Glutamatergic neuron (in vitro differentiated cells): Measurements from ENCODE around the gene SLC4A7. TPM values are rescaled to one million over a fixed set of nuclear protein-coding genes. Genes with fewer than 3 reads are reported as not detected.

Source experiments
- DNase-seq: peaks from one replicate; pipeline ENCODE4 v3.0.0; 2022
- H3K27ac Mint-ChIP-seq: one replicate; pipeline ENCODE4 v1.8.0; 2020; ENCODE audit warnings: mild to moderate bottlenecking, mixed read lengths, inconsistent platforms; ENCODE audit not compliant: unreplicated experiment
- H3K27me3 Mint-ChIP-seq: one replicate; pipeline ENCODE4 v1.8.0; 2020; ENCODE audit warnings: mild to moderate bottlenecking, moderate library complexity, mixed read lengths, inconsistent platforms; ENCODE audit not compliant: unreplicated experiment
- H3K36me3 Mint-ChIP-seq: one replicate; pipeline ENCODE4 v1.8.0; 2020; ENCODE audit warnings: mild to moderate bottlenecking, mixed read lengths, inconsistent platforms; ENCODE audit not compliant: unreplicated experiment
- H3K4me1 Mint-ChIP-seq: one replicate; pipeline ENCODE4 v1.8.0; 2020; ENCODE audit warnings: mild to moderate bottlenecking, low read depth, mixed read lengths, inconsistent platforms; ENCODE audit not compliant: unreplicated experiment
- H3K4me3 Mint-ChIP-seq: one replicate; pipeline ENCODE4 v1.8.0; 2020; ENCODE audit warnings: mild to moderate bottlenecking, mixed read lengths, inconsistent platforms; ENCODE audit not compliant: unreplicated experiment
- H3K9me3 Mint-ChIP-seq: one replicate; pipeline ENCODE4 v1.8.0; 2020; ENCODE audit warnings: mild to moderate bottlenecking, moderate library complexity, mixed read lengths, inconsistent platforms; ENCODE audit not compliant: unreplicated experiment
- total RNA-seq: library from RNA; stranded (reverse); fragmentation: NEBNext Ultra II Directional; extraction: Animal tissue kit (Norgen Biotek cat#: 25700); gene quantifications from one replicate; pipeline ENCODE4 v1.2.1, GENCODE V29; 2021; ENCODE audit not compliant: unreplicated experiment
- TF ChIP-seq, protein P1 (sequence below): fragments of 200-600 bp; sonication (generic); IDR thresholded peaks from one replicate; pipeline ENCODE4 v1.5.0; 2021; ENCODE audit not compliant: partially characterized antibody, unreplicated experiment

Gene SLC4A7
- total RNA-seq, 1 donor from 2014 or later, result 67.0 TPM

DNA sequence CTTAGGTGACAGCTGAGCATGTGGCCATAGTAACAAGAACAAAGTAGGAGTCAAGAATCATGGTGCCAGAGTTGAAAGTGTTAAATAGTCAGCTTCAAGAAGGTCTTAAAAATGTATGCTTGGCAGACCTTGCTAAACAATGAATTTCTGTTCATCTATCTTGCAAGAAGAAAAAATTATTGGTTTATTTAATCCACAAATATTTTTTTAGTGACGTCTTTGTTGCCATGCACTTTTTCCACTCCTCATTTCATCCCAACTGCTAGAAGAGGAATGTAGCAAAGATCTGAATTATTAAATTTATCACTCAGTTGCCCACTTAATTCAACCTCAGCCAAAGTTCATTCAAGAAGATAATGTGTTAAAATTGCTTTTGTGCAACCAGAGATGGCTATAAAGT, 3.2 kb upstream of the SLC4A7 start:
- no peak overlapping the region for H3K4me3 Mint-ChIP-seq
- DNase-seq, result no peak
- H3K9me3 Mint-ChIP-seq, result peaks cover 9% of the 10 kb centered on the region
- no peaks in the 10 kb centered on the region for H3K4me1 Mint-ChIP-seq
- peaks cover 9% of the 10 kb centered on the region for H3K27me3 Mint-ChIP-seq
- H3K27ac Mint-ChIP-seq, result no peak overlapping the region
- TF ChIP-seq, protein P1, sequence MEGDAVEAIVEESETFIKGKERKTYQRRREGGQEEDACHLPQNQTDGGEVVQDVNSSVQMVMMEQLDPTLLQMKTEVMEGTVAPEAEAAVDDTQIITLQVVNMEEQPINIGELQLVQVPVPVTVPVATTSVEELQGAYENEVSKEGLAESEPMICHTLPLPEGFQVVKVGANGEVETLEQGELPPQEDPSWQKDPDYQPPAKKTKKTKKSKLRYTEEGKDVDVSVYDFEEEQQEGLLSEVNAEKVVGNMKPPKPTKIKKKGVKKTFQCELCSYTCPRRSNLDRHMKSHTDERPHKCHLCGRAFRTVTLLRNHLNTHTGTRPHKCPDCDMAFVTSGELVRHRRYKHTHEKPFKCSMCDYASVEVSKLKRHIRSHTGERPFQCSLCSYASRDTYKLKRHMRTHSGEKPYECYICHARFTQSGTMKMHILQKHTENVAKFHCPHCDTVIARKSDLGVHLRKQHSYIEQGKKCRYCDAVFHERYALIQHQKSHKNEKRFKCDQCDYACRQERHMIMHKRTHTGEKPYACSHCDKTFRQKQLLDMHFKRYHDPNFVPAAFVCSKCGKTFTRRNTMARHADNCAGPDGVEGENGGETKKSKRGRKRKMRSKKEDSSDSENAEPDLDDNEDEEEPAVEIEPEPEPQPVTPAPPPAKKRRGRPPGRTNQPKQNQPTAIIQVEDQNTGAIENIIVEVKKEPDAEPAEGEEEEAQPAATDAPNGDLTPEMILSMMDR, result no peak
- no peaks in the 10 kb centered on the region for H3K36me3 Mint-ChIP-seq

- H3K27ac Mint-ChIP-seq, result no peak overlapping the region
- H3K27me3 Mint-ChIP-seq, result peaks cover 12% of the 10 kb centered on the region
- peaks cover 9% of the 10 kb centered on the region for H3K9me3 Mint-ChIP-seq
- H3K4me1 Mint-ChIP-seq, result peaks cover 4% of the 10 kb centered on the region
- no peak for DNase-seq
- TF ChIP-seq, protein P1, result no peak
- H3K4me3 Mint-ChIP-seq, result no peak overlapping the region
- H3K36me3 Mint-ChIP-seq, result no peaks in the 10 kb centered on the region
These were observed 2.2 kb upstream of the SLC4A7 start for GRCh38 chr3:27486336-27486735.

- H3K9me3 Mint-ChIP-seq, result peaks cover 9% of the 10 kb centered on the region
- H3K4me1 Mint-ChIP-seq, result peaks cover 5% of the 10 kb centered on the region
- peaks cover 12% of the 10 kb centered on the region for H3K27me3 Mint-ChIP-seq
- no peak overlapping the region for H3K27ac Mint-ChIP-seq
- DNase-seq, result no peak
- H3K36me3 Mint-ChIP-seq, result no peaks in the 10 kb centered on the region
- TF ChIP-seq, protein P1, result no peak
- H3K4me3 Mint-ChIP-seq, result no peak overlapping the region
These were observed 1.7 kb upstream of the SLC4A7 start for GRCh38 chr3:27485866-27486265.

GRCh38 chr3:27483117-27484014, 818 bp downstream of the SLC4A7 start:
- TF ChIP-seq, protein P1, result no peak
- H3K27me3 Mint-ChIP-seq, result peaks cover 12% of the 10 kb centered on the region
- no peaks in the 10 kb centered on the region for H3K36me3 Mint-ChIP-seq
- peaks cover 5% of the 10 kb centered on the region for H3K4me1 Mint-ChIP-seq
- DNase-seq, result peak; percentile 73
- peak overlapping the region; percentile 95 for H3K27ac Mint-ChIP-seq
- peaks cover 9% of the 10 kb centered on the region for H3K9me3 Mint-ChIP-seq
- peak overlapping the region; percentile 98 for H3K4me3 Mint-ChIP-seq

GRCh38 chr3:27479806-27480543, 4.2 kb downstream of the SLC4A7 start:
- Mint-ChIP-seq H3K4me3 (no peak overlapping the region), H3K4me1 (peaks cover 5% of the 10 kb centered on the region), H3K27ac (no peak overlapping the region), H3K9me3 (peaks cover 11% of the 10 kb centered on the region), H3K36me3 (no peaks in the 10 kb centered on the region), H3K27me3 (peaks cover 9% of the 10 kb centered on the region)
- TF ChIP-seq, protein P1, result no peak
- no peak for DNase-seq
